DND-41 (cell line): ENCODE data around the gene PHF21B.

ENCODE experiments used
- EZH2 ChIP-seq: IDR thresholded peaks from 3 replicates; pipeline ENCODE4 v1.6.1; 2012; ENCODE audit warnings: borderline replicate concordance, low read depth, mild to moderate bottlenecking, moderate library complexity, low read length, inconsistent platforms; ENCODE audit not compliant: severe bottlenecking
- TF ChIP-seq, protein P1 (sequence below): IDR thresholded peaks from 2 replicates; pipeline ENCODE4 v1.5.1; 2012; ENCODE audit warnings: borderline replicate concordance, low read length, moderate library complexity, mild to moderate bottlenecking; ENCODE audit not compliant: poor library complexity, severe bottlenecking; ENCODE audit errors: extremely low read depth

- TF ChIP-seq, protein P1, sequence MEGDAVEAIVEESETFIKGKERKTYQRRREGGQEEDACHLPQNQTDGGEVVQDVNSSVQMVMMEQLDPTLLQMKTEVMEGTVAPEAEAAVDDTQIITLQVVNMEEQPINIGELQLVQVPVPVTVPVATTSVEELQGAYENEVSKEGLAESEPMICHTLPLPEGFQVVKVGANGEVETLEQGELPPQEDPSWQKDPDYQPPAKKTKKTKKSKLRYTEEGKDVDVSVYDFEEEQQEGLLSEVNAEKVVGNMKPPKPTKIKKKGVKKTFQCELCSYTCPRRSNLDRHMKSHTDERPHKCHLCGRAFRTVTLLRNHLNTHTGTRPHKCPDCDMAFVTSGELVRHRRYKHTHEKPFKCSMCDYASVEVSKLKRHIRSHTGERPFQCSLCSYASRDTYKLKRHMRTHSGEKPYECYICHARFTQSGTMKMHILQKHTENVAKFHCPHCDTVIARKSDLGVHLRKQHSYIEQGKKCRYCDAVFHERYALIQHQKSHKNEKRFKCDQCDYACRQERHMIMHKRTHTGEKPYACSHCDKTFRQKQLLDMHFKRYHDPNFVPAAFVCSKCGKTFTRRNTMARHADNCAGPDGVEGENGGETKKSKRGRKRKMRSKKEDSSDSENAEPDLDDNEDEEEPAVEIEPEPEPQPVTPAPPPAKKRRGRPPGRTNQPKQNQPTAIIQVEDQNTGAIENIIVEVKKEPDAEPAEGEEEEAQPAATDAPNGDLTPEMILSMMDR, result no peak
- TF ChIP-seq EZH2, result no peak
Observed at GRCh38 chr22:44882226-44882905, 127.4 kb downstream of the PHF21B start.
